Ascending aorta (tissue), 2 donors: ENCODE measurements around the gene FDX2. TPM values are rescaled to one million over a fixed set of nuclear protein-coding genes. Genes with fewer than 3 reads are reported as not detected.
"Not testable (repeated sequence)": the region's sequence is repeated elsewhere in the genome, so short reads cannot be mapped to it uniquely, and the experiment has no call there.

Source experiments
- DNase-seq, 2 donors: peaks; one replicate each; pipeline ENCODE4 v3.0.0-alpha.2; 2019; ENCODE audit warnings: low spot score in 2 of 2
- H3K27ac ChIP-seq, 2 donors: fragments of 200-600 bp; sonication (generic); one replicate each; pipeline ENCODE4 v1.5.1; 2016 to 2017; ENCODE audit warnings: mild to moderate bottlenecking in 1 of 2
- H3K27me3 ChIP-seq: fragments of 200-600 bp; sonication (generic); one replicate; pipeline ENCODE4 v1.5.1; 2017
- H3K36me3 ChIP-seq, 2 donors: fragments of 200-600 bp; sonication (generic); one replicate each; pipeline ENCODE4 v1.5.1; 2016
- H3K4me1 ChIP-seq, 2 donors: fragments of 200-600 bp; sonication (generic); one replicate each; pipeline ENCODE4 v1.5.1; 2016 to 2017; ENCODE audit warnings: mild to moderate bottlenecking in 1 of 2
- H3K4me3 ChIP-seq, 2 donors: fragments of 200-600 bp; sonication (generic); one replicate each; pipeline ENCODE4 v1.5.1; 2016 to 2017; ENCODE audit warnings: mild to moderate bottlenecking in 1 of 2
- H3K9me3 ChIP-seq, 2 donors: fragments of 200-600 bp; sonication (generic); one replicate each; pipeline ENCODE4 v1.5.1; 2016
- intact Hi-C: fragments of 100-400 bp; cut with DNase I; formaldehyde crosslinking; loops from one replicate; pipeline ENCODE4 v1.15.1; 2023
- total RNA-seq: library from RNA; depleted of rRNA; stranded (reverse); fragments of >200 nt; gene quantifications from one replicate; pipeline ENCODE4 v1.1.0, GENCODE V29; 2016
- TF ChIP-seq, protein P1 (sequence below), 3 experiments: fragments of 200-600 bp in 2 of 3; fragments of 450-650 bp in 1 of 3; sonication (generic) in 2 of 3; IDR thresholded peaks; one replicate each; pipeline ENCODE4 v1.5.1; 2016 to 2019; ENCODE audit warnings: antibody characterized with exemption in 3 of 3, mild to moderate bottlenecking in 1 of 3, moderate library complexity in 1 of 3

Gene FDX2
- total RNA-seq, 1 donor from 2014 or later, result 16.8 TPM

GRCh38 chr19:10285393-10285792 is 30.4 kb downstream of the FDX2 start:
- DNase-seq, result no peak
- Histone ChIP-seq H3K36me3 (peaks cover 5 to 8% of the 10 kb centered on the region in 2 donors), H3K27me3 (peaks cover 5% of the 10 kb centered on the region), H3K4me3 (no peak overlapping the region), H3K9me3 (no peaks in the 10 kb centered on the region), H3K4me1 (peaks cover 9 to 13% of the 10 kb centered on the region in 2 donors), H3K27ac (no peak overlapping the region)
- intact Hi-C loops, result no loop called here
- TF ChIP-seq, protein P1, sequence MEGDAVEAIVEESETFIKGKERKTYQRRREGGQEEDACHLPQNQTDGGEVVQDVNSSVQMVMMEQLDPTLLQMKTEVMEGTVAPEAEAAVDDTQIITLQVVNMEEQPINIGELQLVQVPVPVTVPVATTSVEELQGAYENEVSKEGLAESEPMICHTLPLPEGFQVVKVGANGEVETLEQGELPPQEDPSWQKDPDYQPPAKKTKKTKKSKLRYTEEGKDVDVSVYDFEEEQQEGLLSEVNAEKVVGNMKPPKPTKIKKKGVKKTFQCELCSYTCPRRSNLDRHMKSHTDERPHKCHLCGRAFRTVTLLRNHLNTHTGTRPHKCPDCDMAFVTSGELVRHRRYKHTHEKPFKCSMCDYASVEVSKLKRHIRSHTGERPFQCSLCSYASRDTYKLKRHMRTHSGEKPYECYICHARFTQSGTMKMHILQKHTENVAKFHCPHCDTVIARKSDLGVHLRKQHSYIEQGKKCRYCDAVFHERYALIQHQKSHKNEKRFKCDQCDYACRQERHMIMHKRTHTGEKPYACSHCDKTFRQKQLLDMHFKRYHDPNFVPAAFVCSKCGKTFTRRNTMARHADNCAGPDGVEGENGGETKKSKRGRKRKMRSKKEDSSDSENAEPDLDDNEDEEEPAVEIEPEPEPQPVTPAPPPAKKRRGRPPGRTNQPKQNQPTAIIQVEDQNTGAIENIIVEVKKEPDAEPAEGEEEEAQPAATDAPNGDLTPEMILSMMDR (IDR thresholded peaks at IDR 0.05), result no peak

GRCh38 chr19:10284960-10285278 is 30.9 kb downstream of the FDX2 start:
- no peak for DNase-seq
- intact Hi-C loops, result no loop called here
- TF ChIP-seq, protein P1 (IDR thresholded peaks at IDR 0.05), result no peak
- H3K4me1 ChIP-seq, result peaks cover 7 to 9% of the 10 kb centered on the region in 2 donors
- no peaks in the 10 kb centered on the region for H3K9me3 ChIP-seq
- H3K4me3 ChIP-seq, result no peak overlapping the region
- H3K36me3 ChIP-seq, result peaks cover 5 to 8% of the 10 kb centered on the region in 2 donors
- H3K27ac ChIP-seq, result no peak overlapping the region
- H3K27me3 ChIP-seq, result peaks cover 5% of the 10 kb centered on the region

GRCh38 chr19:10284065-10284959 is 31.5 kb downstream of the FDX2 start:
- peaks cover 5% of the 10 kb centered on the region for H3K27me3 ChIP-seq
- H3K36me3 ChIP-seq, result peaks cover 5 to 8% of the 10 kb centered on the region in 2 donors
- no peak overlapping the region for H3K4me3 ChIP-seq
- no peak for DNase-seq
- intact Hi-C loops, result no loop called here
- H3K4me1 ChIP-seq, result peaks cover 5 to 6% of the 10 kb centered on the region in 2 donors
- TF ChIP-seq, protein P1 (IDR thresholded peaks at IDR 0.05), result no peak
- no peaks in the 10 kb centered on the region for H3K9me3 ChIP-seq
- H3K27ac ChIP-seq, result no peak overlapping the region

GRCh38 chr19:10283301-10284064 is 32.3 kb downstream of the FDX2 start:
- no peaks in the 10 kb centered on the region for H3K9me3 ChIP-seq
- H3K27ac ChIP-seq, result no peak overlapping the region
- peaks cover 5% of the 10 kb centered on the region for H3K27me3 ChIP-seq
- TF ChIP-seq, protein P1 (IDR thresholded peaks at IDR 0.05), result no peak
- peaks cover 5 to 8% of the 10 kb centered on the region in 2 donors for H3K36me3 ChIP-seq
- H3K4me3 ChIP-seq, result no peak overlapping the region
- intact Hi-C loops, result no loop called here
- DNase-seq, result no peak
- peaks cover 5 to 6% of the 10 kb centered on the region in 2 donors for H3K4me1 ChIP-seq

GRCh38 chr19:10282043-10282442 is 33.8 kb downstream of the FDX2 start:
- H3K4me3 ChIP-seq, H3K27ac ChIP-seq, intact Hi-C loops, H3K27me3 ChIP-seq, DNase-seq, H3K4me1 ChIP-seq, H3K36me3 ChIP-seq, H3K9me3 ChIP-seq: not testable (repeated sequence)
